Measurements from ENCODE around the gene TOP3B.
"Not testable (repeated sequence)": the region's sequence is repeated elsewhere in the genome, so short reads cannot be mapped to it uniquely, and the experiment has no call there.

Gene TOP3B

GRCh38 chr22:21943571-21944448 is 38.8 kb downstream of the TOP3B start:
- DNase-seq: no peak

- peak; percentile 41 for DNase-seq
Observed at GRCh38 chr22:21942407-21943343, 39.9 kb downstream of the TOP3B start.

- DNase-seq: no peak
Observed at GRCh38 chr22:21941921-21942320, 40.7 kb downstream of the TOP3B start.

DNA sequence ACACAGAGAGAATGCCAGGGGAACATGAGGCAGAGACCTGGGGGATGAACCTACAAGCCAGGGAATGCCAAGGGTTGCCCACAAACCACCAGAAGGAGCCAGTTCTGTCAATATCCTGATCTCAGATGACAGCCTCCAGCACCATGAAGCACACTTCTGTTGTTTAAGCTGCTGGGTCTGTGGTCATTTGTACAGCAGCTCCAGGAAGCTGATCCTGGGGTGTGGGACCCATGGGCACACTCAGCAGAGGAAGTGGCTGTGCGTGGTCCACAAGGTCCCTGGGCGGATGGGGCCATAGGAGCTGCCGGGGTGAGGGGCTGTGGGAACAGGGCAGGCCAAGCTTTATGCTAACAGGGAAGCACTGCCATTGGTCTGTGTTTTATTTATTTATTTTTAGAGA is 42.1 kb downstream of the TOP3B start:
- no peak for DNase-seq

DNA sequence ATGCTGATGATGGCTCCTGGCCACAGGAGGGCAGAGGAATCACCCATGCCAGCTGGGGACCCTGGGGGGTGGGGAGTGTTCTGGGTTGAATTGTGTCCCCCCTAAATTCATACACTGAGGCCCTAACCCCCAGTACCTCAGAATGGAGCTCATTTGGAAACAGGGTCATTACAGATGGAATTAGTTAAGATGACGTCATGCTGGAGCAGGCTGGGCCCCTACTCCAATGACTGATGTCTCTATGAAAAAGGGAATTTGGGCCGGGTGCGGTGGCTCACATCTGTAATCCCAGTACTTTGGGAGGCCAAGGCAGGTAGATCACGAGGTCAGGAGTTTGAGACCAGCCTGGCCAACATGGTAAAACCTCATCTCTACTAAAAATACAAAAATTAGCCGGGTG is 42.7 kb downstream of the TOP3B start:
- DNase-seq: not testable (repeated sequence)

GRCh38 chr22:21939461-21939913 is 43.1 kb downstream of the TOP3B start:
- DNase-seq: peak; percentile 8

DNA sequence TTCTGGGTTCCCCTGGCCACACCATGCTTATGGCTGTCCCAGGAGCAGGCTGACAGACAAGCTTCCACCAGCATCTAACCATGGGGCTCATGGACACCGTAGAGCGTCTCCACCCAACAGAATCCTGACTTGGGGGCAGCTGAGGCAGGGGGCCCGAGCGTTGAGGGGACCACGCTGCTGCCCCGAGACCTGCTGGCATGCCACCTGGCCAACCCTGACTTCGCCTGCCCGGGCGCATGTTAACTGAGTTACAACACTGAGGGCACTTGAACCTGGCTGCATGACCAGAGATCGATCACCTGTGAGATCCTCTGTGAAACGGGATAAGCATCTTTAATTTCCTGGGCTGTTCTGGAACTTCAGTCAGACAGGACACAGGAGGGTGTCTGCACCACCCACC is 43.7 kb downstream of the TOP3B start:
- DNase-seq: no peak

DNA sequence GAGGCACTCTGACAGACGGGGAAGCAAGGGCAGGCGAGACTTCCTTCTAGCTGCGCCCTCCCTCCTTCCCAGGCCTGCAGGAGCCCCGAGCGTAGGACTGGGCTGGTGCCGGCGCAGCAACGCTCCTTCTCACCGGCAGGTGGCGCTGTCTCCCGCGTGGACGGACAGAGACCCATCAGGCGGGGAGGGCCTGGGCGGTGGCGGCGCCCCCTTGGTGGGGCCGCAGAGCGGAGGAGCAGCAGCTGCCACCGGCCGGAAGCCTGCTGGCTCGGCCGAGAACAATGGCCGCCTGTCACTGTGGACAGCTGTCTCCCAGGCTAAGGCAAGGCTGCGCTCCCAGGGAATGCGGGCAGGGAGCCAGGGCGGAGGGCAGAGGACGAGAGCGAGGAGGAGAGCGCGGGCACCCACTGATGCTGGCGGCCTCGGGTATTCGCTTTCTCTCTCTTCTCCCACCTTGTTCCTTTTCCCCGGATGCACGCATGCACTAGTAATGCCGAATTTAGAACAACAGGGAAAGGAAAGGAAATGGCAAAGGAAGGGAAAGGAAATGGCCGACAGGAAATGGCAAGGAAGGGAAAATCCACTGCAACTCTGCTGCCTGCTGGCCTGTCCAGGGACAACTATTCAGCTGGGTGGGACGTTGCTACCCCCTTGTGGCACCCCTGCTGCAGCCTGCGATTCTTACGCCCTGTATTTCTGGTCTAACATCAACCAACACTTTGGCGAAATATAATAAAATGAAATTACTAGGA is 44.3 kb downstream of the TOP3B start:
- peak; percentile 87 for DNase-seq

- no peak for DNase-seq
Observed at GRCh38 chr22:21937821-21938070, 44.8 kb downstream of the TOP3B start.

- peak; percentile 19 for DNase-seq
Observed at GRCh38 chr22:21937041-21937820, 45.4 kb downstream of the TOP3B start.

DNA sequence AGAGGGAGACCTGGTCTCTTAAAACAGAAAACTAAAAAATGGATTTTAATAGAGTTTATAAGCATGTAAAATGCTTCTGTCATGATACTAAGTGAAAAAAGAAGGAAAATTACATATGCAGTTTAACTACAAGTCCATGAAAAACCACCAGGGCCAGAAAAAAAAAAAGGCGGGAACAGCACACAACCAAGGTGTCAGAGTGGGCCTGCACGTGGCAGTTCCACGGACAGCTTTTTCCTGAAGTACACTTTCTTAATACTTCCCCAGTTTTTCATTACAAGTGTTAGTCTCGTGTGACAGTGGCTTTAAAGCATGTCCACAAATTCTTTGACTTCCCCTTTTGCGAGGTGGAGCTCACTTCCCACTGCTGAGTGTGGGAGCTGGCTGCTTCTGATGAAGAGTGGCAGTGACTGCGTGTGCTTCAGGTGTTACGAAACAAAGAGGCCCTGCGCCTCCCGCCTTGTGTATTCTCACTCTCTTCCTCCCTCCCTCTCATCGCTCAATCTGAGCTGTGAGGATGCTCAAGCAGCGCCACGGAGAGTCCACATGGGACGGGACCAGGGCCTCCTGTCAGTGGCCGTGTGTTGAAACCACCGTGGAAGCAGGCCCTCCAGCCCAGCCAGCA is 46.3 kb downstream of the TOP3B start:
- DNase-seq: peak; percentile 20

DNA sequence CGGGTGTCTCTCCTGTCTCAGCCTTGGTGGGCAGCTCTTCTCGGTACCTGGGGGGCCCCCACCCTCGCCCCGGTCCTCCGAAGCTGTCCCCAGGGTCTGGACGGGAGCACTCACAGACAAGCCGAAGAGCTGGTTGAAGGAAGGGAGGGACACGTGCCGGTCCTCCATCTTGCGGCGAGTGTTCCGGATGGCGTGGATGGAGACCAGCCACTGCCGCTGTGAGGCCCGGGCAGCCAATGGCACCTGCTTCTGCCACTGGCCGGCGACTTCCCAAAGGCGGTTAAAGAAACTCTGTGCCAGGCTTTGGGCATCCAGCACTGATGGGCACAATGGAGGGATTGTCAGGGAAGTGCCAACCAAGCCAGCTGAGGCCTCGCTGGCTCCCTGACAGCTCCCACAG is 48.7 kb downstream of the TOP3B start:
- DNase-seq: no peak

- no peak for DNase-seq
Observed at GRCh38 chr22:21933413-21933812, 49.2 kb downstream of the TOP3B start.

DNA sequence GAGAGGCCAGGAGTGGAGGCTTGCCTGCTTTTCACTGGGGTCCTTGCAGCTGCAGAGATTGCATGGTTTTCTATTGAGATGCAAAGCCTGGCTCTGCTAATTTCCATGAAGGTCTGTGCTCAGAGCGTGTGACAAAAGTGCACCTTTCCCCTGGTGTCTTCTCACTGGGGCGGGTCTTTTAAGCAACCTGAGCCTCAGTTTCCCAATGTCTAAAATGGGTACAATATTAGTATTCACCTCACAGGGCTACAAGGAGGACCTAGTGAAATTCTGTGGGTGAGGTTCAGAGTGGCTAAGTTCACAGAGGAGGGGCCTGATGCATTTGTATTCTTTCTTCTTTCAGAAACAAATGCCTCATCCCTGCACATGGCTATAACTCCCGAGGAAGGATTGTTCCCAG is 50.2 kb downstream of the TOP3B start:
- DNase-seq: no peak

DNA sequence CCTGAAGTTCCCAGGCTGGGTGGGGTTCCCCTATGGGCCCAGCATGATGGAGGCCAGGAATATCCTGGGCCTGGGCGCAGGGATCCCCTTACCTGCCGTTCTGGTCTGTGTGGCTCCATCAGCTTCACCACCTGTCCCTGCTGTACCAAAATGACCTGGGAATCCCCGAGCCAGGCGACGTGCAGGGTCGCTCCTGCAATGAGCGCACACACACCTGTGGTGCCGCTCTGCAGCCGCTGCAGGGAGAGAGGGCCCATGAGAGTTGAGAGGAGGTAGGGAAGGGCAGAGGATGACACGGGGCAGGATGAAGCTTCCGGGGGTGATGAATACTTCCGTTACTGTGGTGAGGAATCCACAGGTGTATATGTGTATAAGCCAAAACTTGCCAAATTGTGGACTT is 51.5 kb downstream of the TOP3B start:
- DNase-seq: no peak

GRCh38 chr22:21929253-21929652 is 53.3 kb downstream of the TOP3B start:
- no peak for DNase-seq

GRCh38 chr22:21928048-21928447 is 54.5 kb downstream of the TOP3B start:
- no peak for DNase-seq

GRCh38 chr22:21927174-21927823 is 55.3 kb downstream of the TOP3B start:
- no peak for DNase-seq

DNA sequence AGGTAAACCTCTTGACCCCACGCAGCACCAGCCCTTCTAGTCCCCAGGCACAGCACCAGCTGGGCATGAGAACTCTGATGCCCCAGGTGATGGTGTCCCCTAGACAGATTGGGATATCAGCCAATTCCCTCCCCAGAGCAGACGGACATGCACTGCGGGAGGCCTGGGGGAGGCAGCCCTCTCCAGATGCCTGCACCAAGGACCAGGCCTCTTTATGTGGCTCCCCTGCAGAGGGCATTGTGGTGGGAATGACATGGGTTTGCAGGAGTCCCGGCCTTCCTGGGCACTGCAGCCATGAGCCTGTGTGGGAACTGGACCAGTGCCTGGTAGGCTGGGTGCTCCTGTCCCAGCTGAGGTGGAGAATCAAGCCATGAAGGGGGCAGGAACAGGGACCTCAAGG is 55.9 kb downstream of the TOP3B start:
- DNase-seq: no peak

- DNase-seq: no peak
Observed at GRCh38 chr22:21923163-21923561, 59.4 kb downstream of the TOP3B start.

DNA sequence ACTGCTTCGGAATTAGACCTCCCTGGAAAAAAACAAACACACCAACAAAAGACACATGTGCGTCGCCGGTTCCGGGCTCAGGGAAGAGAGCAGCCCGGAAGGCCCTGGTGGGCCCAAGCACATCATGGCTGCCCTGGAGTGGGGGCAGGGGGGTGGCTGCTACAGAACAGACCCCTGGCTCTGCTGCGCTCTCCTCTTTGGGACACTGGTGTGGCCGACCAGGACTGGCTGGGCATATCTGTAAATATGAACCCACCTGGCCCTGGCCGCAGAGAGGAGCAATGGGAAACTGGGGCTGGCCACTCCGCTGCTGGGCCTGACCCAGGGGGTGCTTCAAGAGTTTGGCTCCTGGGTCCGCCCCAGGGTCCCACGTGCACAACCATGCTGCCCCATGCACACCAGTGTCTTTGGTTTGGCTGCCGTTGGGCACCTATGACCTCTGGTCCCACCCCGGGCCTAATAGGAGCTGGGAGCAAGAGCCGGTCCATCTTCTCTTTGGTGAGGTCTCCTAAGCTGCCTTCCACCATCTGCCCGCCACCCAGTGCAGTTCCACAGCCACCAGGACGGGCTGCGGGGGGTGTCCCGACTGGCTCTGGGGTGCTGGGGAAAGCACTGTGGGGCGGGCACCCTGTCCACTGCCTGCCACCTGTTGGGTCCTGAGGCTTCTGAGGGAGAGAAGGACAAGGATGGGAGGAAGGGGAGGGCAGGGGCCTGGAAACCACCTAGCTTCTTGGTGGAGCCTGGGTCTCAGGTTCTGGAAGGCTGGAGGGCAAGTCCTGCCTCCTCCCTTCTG is 60.0 kb downstream of the TOP3B start:
- DNase-seq: no peak

All from CD4-positive, alpha-beta T cell treated with Interleukin-4 for 4 hours (primary cell).